Sigmoid colon (tissue), 4 donors: ENCODE measurements around the gene CHIT1.

Experiments used
- CTCF ChIP-seq, 4 experiments: fragments of 450-650 bp in 3 of 4; fragments of 200-600 bp in 1 of 4; IDR thresholded peaks; one replicate each; pipeline ENCODE4 v1.5.1; 2016 to 2019; ENCODE audit warnings: antibody characterized with exemption in 4 of 4, mild to moderate bottlenecking in 3 of 4, moderate library complexity in 2 of 4
- EP300 ChIP-seq, 4 donors: sonication (generic); formaldehyde crosslinking; IDR thresholded peaks; one replicate each; pipeline ENCODE4 v1.6.1; 2017; ENCODE audit warnings: antibody characterized with exemption in 4 of 4
- POLR2A ChIP-seq, 2 donors: fragments of 450-650 bp; IDR thresholded peaks; one replicate each; pipeline ENCODE4 v1.6.1; 2016; ENCODE audit warnings: antibody characterized with exemption in 2 of 2, mild to moderate bottlenecking in 2 of 2, moderate library complexity in 2 of 2

DNA sequence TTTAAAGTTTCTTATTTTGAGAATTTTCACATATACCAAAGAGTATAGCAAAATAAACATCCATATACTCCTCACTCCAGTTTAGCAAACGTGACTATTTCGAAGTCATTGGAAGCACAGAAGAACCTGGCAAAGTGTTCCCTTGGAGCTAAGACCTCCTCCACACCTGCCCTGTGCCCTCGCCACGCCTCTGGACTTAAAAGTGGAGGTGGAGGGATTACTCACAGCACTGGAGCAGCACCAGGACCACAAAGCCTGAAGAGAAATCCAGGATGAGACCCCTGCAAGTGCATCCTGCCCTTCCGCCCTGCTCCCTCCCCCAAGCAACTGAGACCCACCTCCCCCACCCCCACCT, 43.4 kb downstream of the CHIT1 start:
- TF ChIP-seq CTCF (IDR thresholded peaks at IDR 0.05) (no peak), POLR2A (IDR thresholded peaks at IDR 0.05) (no peak), EP300 (IDR thresholded peaks at IDR 0.05) (no peak)
